Large intestine (tissue), 3 donors: Measurements from ENCODE around the gene S1PR2. TPM values are rescaled to one million over a fixed set of nuclear protein-coding genes. Genes with fewer than 3 reads are reported as not detected.

ENCODE experiments used
- DNase-seq, 2 donors: peaks; one replicate each; pipeline versions ENCODE4 v3.0.0 to v3.0.0-alpha.2; 2013
- H3K27ac ChIP-seq: one replicate; pipeline ENCODE4 v1.5.1; 2013; ENCODE audit warnings: low read length
- H3K27me3 ChIP-seq: 2 replicates; pipeline ENCODE4 v1.6.1; 2013; ENCODE audit warnings: low read length; ENCODE audit not compliant: control insufficient read depth, insufficient read depth
- H3K36me3 ChIP-seq: 2 replicates; pipeline ENCODE4 v1.6.1; 2013; ENCODE audit warnings: low read length; ENCODE audit not compliant: control insufficient read depth, insufficient read depth
- H3K4me1 ChIP-seq: one replicate; pipeline ENCODE4 v1.6.1; 2013; ENCODE audit warnings: low read length; ENCODE audit not compliant: control insufficient read depth, insufficient read depth
- H3K4me3 ChIP-seq: one replicate; pipeline ENCODE4 v1.5.1; 2013; ENCODE audit warnings: low read length
- H3K9me3 ChIP-seq: one replicate; pipeline ENCODE4 v1.6.1; 2013; ENCODE audit warnings: mild to moderate bottlenecking, low read depth, low read length, moderate library complexity; ENCODE audit not compliant: control insufficient read depth
- WGBS: methylation state at CpG from one replicate; pipeline ENCODE4 v1.1.5; 2013; ENCODE audit warnings: low lambda C conversion rate; ENCODE audit not compliant: insufficient coverage; 5-methylcytosine and 5-hydroxymethylcytosine counted together
- polyA plus RNA-seq: library from polyadenylated mRNA; unstranded; fragments of 120-200 nt; gene quantifications from one replicate; pipeline ENCODE4 v1.2.1, GENCODE V29; 2013

S1PR2 gene
- polyA plus RNA-seq, 1 donor = 4.4 TPM

- Histone ChIP-seq H3K36me3 (peaks cover under 1% of the 10 kb centered on the region), H3K4me3 (peak overlapping the region; percentile 71), H3K27ac (peak overlapping the region; percentile 80), H3K9me3 (peaks cover 6% of the 10 kb centered on the region), H3K27me3 (peaks cover 29% of the 10 kb centered on the region), H3K4me1 (peaks cover 16% of the 10 kb centered on the region)
- no CpG with 5 or more reads among the region's 59 CpGs for WGBS
- DNase-seq = peak; percentile 76 to 77
These were observed 38.4 kb upstream of the S1PR2 start for GRCh38 chr19:10269333-10270179.

- no peak for DNase-seq
- no CpG with 5 or more reads among the region's 6 CpGs for WGBS
- Histone ChIP-seq H3K27me3 (peaks cover 29% of the 10 kb centered on the region), H3K9me3 (peaks cover 6% of the 10 kb centered on the region), H3K4me1 (peaks cover 16% of the 10 kb centered on the region), H3K4me3 (no peak overlapping the region), H3K36me3 (no peaks in the 10 kb centered on the region), H3K27ac (no peak overlapping the region)
These were observed 36.9 kb upstream of the S1PR2 start for GRCh38 chr19:10268071-10268470.

GRCh38 chr19:10266706-10267105 is 35.6 kb upstream of the S1PR2 start:
- 0% methylated on average over 1 of the region's 7 CpGs for WGBS

GRCh38 chr19:10262771-10263170 is 31.6 kb upstream of the S1PR2 start:
- Histone ChIP-seq H3K27me3 (no peaks in the 10 kb centered on the region), H3K4me1 (no peaks in the 10 kb centered on the region), H3K27ac (no peak overlapping the region), H3K9me3 (no peaks in the 10 kb centered on the region), H3K4me3 (no peak overlapping the region), H3K36me3 (peaks cover 11% of the 10 kb centered on the region)
- DNase-seq = no peak
- no CpG with 5 or more reads among the region's 7 CpGs for WGBS

More at GRCh38 chr19:10266706-10267105, 35.6 kb upstream of the S1PR2 start:
- Histone ChIP-seq H3K36me3 (no peaks in the 10 kb centered on the region), H3K4me3 (no peak overlapping the region), H3K9me3 (peaks cover 6% of the 10 kb centered on the region), H3K27me3 (peaks cover 22% of the 10 kb centered on the region), H3K4me1 (peaks cover 16% of the 10 kb centered on the region), H3K27ac (no peak overlapping the region)
- DNase-seq = no peak

GRCh38 chr19:10260141-10260584 is 29.0 kb upstream of the S1PR2 start:
- Histone ChIP-seq H3K27ac (no peak overlapping the region), H3K4me3 (no peak overlapping the region), H3K4me1 (no peaks in the 10 kb centered on the region), H3K27me3 (no peaks in the 10 kb centered on the region), H3K36me3 (peaks cover 25% of the 10 kb centered on the region), H3K9me3 (no peaks in the 10 kb centered on the region)
- WGBS = no CpG with 5 or more reads among the region's 8 CpGs
- no peak for DNase-seq

GRCh38 chr19:10259162-10259905 is 28.2 kb upstream of the S1PR2 start:
- Histone ChIP-seq H3K36me3 (peaks cover 32% of the 10 kb centered on the region), H3K4me1 (no peaks in the 10 kb centered on the region), H3K27ac (no peak overlapping the region), H3K9me3 (no peaks in the 10 kb centered on the region), H3K27me3 (no peaks in the 10 kb centered on the region), H3K4me3 (no peak overlapping the region)
- peak; percentile 69 to 81 for DNase-seq
- no CpG with 5 or more reads among the region's 32 CpGs for WGBS

GRCh38 chr19:10258080-10258710 is 27.1 kb upstream of the S1PR2 start:
- no peak overlapping the region for H3K4me3 ChIP-seq
- no CpG with 5 or more reads among the region's 18 CpGs for WGBS
- DNase-seq = no peak
- H3K36me3 ChIP-seq = peaks cover 36% of the 10 kb centered on the region
- H3K9me3 ChIP-seq = no peaks in the 10 kb centered on the region
- no peaks in the 10 kb centered on the region for H3K4me1 ChIP-seq
- H3K27me3 ChIP-seq = no peaks in the 10 kb centered on the region
- H3K27ac ChIP-seq = no peak overlapping the region

GRCh38 chr19:10256970-10257615 is 26.0 kb upstream of the S1PR2 start:
- Histone ChIP-seq H3K36me3 (peaks cover 36% of the 10 kb centered on the region), H3K9me3 (no peaks in the 10 kb centered on the region), H3K4me1 (peaks cover 4% of the 10 kb centered on the region), H3K4me3 (no peak overlapping the region), H3K27ac (no peak overlapping the region), H3K27me3 (no peaks in the 10 kb centered on the region)
- no peak for DNase-seq
- WGBS = no CpG with 5 or more reads among the region's 9 CpGs

- Histone ChIP-seq H3K4me1 (peaks cover 4% of the 10 kb centered on the region), H3K9me3 (no peaks in the 10 kb centered on the region), H3K4me3 (no peak overlapping the region), H3K27ac (no peak overlapping the region), H3K27me3 (no peaks in the 10 kb centered on the region), H3K36me3 (peaks cover 36% of the 10 kb centered on the region)
- no CpG with 5 or more reads among the region's 18 CpGs for WGBS
- no peak for DNase-seq
These were observed 25.4 kb upstream of the S1PR2 start for GRCh38 chr19:10256551-10256950.

GRCh38 chr19:10255358-10255757 is 24.2 kb upstream of the S1PR2 start:
- peaks cover 6% of the 10 kb centered on the region for H3K4me1 ChIP-seq
- DNase-seq = no peak
- H3K27ac ChIP-seq = no peak overlapping the region
- H3K9me3 ChIP-seq = no peaks in the 10 kb centered on the region
- no CpG with 5 or more reads among the region's 2 CpGs for WGBS
- peaks cover 36% of the 10 kb centered on the region for H3K36me3 ChIP-seq
- H3K4me3 ChIP-seq = no peak overlapping the region
- no peaks in the 10 kb centered on the region for H3K27me3 ChIP-seq
